ACC112 (cell line): ENCODE results near the gene OR2A42.
"Not testable (repeated sequence)": the region's sequence is repeated elsewhere in the genome, so short reads cannot be mapped to it uniquely, and the experiment has no call there.

ENCODE experiments used
- H2AFZ ChIP-seq: fragments of 200-600 bp; sonication (generic); one replicate; pipeline ENCODE4 v1.6.0; 2017; ENCODE audit warnings: antibody characterized with exemption, low read length; ENCODE audit not compliant: unreplicated experiment
- H3K27ac ChIP-seq: fragments of 200-600 bp; sonication (generic); 2 replicates; pipeline ENCODE4 v1.5.1; 2014; ENCODE audit warnings: low read depth, mild to moderate bottlenecking, antibody characterized with exemption, low read length, moderate library complexity
- H3K27me3 ChIP-seq: fragments of 200-600 bp; sonication (generic); 2 replicates; pipeline ENCODE4 v1.6.1; 2014; ENCODE audit warnings: mild to moderate bottlenecking, antibody characterized with exemption, low read length, moderate library complexity, mixed read lengths; ENCODE audit not compliant: insufficient read depth
- H3K36me3 ChIP-seq: fragments of 200-600 bp; sonication (generic); 2 replicates; pipeline ENCODE4 v1.6.1; 2016; ENCODE audit warnings: mild to moderate bottlenecking, antibody characterized with exemption, low read length, moderate library complexity, mixed read lengths; ENCODE audit not compliant: insufficient read depth
- H3K4me1 ChIP-seq: fragments of 200-600 bp; sonication (generic); one replicate; pipeline ENCODE4 v1.6.1; 2016; ENCODE audit warnings: low read length, mixed read lengths; ENCODE audit not compliant: insufficient read depth, unreplicated experiment, control insufficient read depth
- H3K4me3 ChIP-seq: fragments of 200-600 bp; sonication (generic); 2 replicates; pipeline ENCODE4 v1.5.1; 2014; ENCODE audit warnings: mild to moderate bottlenecking, low read depth, low read length
- H3K79me2 ChIP-seq: fragments of 200-600 bp; sonication (generic); one replicate; pipeline ENCODE4 v1.6.0; 2016; ENCODE audit warnings: low read length; ENCODE audit not compliant: control insufficient read depth, unreplicated experiment, insufficient read depth

Gene OR2A42

GRCh38 chr7:144223675-144224074 is 15.7 kb downstream of the OR2A42 start:
- H2AFZ ChIP-seq, H3K27ac ChIP-seq, H3K79me2 ChIP-seq, H3K4me3 ChIP-seq, H3K4me1 ChIP-seq, H3K36me3 ChIP-seq, H3K27me3 ChIP-seq: not testable (repeated sequence)

GRCh38 chr7:144220531-144220930 is 18.9 kb downstream of the OR2A42 start:
- H3K79me2 ChIP-seq, H3K27ac ChIP-seq, H3K27me3 ChIP-seq, H2AFZ ChIP-seq, H3K36me3 ChIP-seq, H3K4me1 ChIP-seq, H3K4me3 ChIP-seq: not testable (repeated sequence)

DNA sequence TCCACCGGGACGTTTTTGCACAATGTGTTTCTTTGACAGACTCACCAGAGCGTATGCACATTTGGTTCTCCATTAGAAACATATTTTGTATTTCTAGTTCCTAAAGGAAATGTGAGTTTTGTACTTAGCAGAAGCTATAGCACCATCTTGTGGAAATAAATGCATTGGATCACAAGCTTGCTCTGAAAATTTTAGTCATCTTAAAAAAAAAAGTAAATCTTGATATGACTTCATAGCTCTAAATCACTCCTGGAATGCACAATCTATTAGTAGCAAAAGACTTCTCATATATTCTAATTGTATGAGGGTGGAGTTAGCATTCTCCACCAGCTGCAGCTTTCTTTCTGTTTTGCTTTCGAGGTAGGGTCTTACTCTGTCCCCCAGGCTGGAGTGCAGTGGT is 20.3 kb downstream of the OR2A42 start:
- H3K4me1 ChIP-seq, H3K4me3 ChIP-seq, H3K79me2 ChIP-seq, H3K27me3 ChIP-seq, H3K36me3 ChIP-seq, H2AFZ ChIP-seq, H3K27ac ChIP-seq: not testable (repeated sequence)

- not testable (repeated sequence) for H3K79me2 ChIP-seq, H3K27me3 ChIP-seq, H3K36me3 ChIP-seq, H3K4me3 ChIP-seq, H3K27ac ChIP-seq, H3K4me1 ChIP-seq, H2AFZ ChIP-seq
These were observed 20.8 kb downstream of the OR2A42 start for GRCh38 chr7:144218581-144218980.

DNA sequence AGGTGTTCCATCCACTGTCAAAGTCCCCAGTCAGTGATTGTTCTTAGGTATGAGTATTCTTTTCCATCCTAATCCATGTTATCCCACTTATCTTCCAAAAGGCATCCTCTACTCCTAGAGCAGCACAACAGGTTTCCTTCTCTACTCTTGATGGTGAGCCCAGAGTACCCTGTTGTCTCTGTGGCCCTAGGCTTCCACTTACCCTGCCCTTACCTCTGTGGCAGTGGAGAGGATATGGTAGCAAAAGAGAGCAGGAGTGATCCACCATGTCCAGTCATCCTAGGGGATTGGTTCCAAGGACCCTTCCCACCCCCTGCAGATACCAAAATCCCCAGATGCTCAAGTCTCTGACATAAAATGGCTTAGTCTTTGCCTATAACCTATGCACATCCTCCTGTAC is 22.2 kb downstream of the OR2A42 start:
- not testable (repeated sequence) for H3K27me3 ChIP-seq, H3K79me2 ChIP-seq

DNA sequence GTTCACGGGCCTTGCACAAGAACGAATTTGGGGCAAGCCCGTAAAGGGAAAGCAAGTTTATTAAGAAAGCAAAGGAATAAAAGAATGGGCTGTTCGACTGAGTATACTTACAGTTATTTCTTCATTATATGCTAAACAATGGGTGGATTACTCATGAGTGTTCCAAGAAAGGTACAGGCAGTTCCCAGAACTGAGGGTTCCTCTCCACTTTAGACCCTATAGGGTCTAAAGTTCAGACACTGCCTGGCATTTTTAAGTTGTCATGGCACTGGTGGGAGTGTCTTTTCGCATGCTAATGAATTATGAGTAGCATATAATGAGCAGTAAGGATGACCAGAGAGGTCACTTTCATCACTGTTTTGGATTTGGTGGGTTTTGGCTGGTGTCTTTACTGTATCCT is 34.1 kb downstream of the OR2A42 start:
- not testable (repeated sequence) for H3K36me3 ChIP-seq, H3K27ac ChIP-seq, H3K4me3 ChIP-seq, H2AFZ ChIP-seq, H3K79me2 ChIP-seq, H3K4me1 ChIP-seq, H3K27me3 ChIP-seq

More for the DNA sequence above, 22.2 kb downstream of the OR2A42 start:
- H2AFZ ChIP-seq, H3K4me3 ChIP-seq, H3K27ac ChIP-seq, H3K36me3 ChIP-seq, H3K4me1 ChIP-seq: not testable (repeated sequence)

DNA sequence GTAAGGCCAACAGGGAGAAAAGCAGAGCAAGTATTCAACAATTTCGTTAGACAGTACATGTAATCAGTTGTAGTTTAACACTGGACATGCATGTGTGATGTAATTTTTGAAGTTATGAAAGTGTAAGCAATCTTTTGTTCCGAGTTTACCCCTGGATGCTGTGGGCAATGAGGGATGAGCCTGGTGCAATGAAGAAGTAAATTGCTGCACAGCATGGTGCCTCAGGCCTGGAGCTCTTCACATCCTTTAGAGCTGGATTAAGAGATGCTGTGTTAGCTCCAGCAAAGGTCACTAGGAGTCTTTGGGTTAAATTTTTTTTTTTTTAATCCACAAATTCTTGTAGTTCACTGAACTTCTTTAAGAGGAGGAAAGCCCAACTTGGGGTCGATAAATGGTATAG is 36.3 kb downstream of the OR2A42 start:
- H3K4me3 ChIP-seq, H3K27ac ChIP-seq, H3K36me3 ChIP-seq, H3K27me3 ChIP-seq, H3K79me2 ChIP-seq, H3K4me1 ChIP-seq, H2AFZ ChIP-seq: not testable (repeated sequence)

DNA sequence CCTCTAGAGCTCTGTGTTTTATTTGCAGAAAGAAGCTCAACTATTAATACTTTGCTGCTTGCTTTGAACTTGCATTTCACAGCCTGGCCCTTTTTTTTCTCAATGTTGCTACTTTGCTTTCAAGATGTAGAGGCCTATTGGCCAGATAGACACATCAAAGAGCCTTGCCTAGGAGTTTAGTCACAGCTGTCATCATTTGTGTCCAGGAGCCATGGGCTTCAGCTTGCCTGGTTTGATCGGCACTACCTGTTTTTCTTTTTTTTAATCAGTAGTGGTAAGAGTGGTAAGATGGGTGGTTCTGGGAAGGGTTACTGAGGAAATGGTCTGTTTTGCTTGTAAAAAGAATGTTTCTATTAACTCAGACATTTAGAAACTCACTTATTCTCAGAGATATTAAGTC is 37.4 kb downstream of the OR2A42 start:
- not testable (repeated sequence) for H2AFZ ChIP-seq, H3K79me2 ChIP-seq, H3K4me1 ChIP-seq, H3K4me3 ChIP-seq, H3K36me3 ChIP-seq, H3K27ac ChIP-seq, H3K27me3 ChIP-seq

- H3K27me3 ChIP-seq, H3K4me3 ChIP-seq, H3K4me1 ChIP-seq, H3K27ac ChIP-seq, H3K36me3 ChIP-seq, H3K79me2 ChIP-seq, H2AFZ ChIP-seq: not testable (repeated sequence)
These were observed 40.5 kb downstream of the OR2A42 start for GRCh38 chr7:144198934-144199333.

- not testable (repeated sequence) for H3K4me3 ChIP-seq, H3K79me2 ChIP-seq, H3K4me1 ChIP-seq, H3K27me3 ChIP-seq, H3K36me3 ChIP-seq, H2AFZ ChIP-seq, H3K27ac ChIP-seq
These were observed 44.1 kb downstream of the OR2A42 start, which contains the start of gene ARHGEF35 for GRCh38 chr7:144195212-144195872. TSS of gene ARHGEF35 (minus strand) at chr7:144195833. CDS start at chr7:144188383, 7,450 bp downstream.

DNA sequence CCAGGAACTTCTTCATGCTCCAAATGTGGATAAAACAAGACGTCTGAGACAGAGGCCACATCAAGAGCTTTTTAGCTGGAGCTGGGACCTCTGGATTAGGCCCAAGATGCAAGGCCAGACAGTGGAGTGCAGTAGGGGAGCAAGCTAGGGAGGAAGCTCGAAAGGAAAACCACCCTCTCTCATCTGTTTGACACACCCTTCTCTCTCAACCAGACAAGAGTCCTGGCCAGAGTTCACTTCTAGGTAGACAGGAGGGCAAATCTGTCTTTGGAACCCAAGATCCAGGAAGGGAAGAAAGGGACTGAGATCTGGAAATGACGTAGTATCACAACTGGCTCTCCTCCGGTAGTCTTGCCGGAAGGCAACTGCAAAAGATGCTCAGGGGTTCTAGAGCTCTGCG is 45.0 kb downstream of the OR2A42 start:
- not testable (repeated sequence) for H3K79me2 ChIP-seq, H3K27me3 ChIP-seq, H3K4me3 ChIP-seq, H3K27ac ChIP-seq, H3K4me1 ChIP-seq, H3K36me3 ChIP-seq, H2AFZ ChIP-seq
